HG03378 (cell line): Measurements from ENCODE around the gene DESI1.
"Not testable (repeated sequence)": the region's sequence is repeated elsewhere in the genome, so short reads cannot be mapped to it uniquely, and the experiment has no call there.

Source experiments
- ATAC-seq: cut with Tn5 transposase; IDR thresholded peaks from one replicate; pipeline ENCODE4 v1.9.1; 2021; ENCODE audit warnings: mild to moderate bottlenecking, moderate library complexity; ENCODE audit not compliant: unreplicated experiment

DESI1 gene

GRCh38 chr22:41561788-41562187 lies 59.1 kb downstream of the DESI1 start:
- ATAC-seq = no peak

DNA sequence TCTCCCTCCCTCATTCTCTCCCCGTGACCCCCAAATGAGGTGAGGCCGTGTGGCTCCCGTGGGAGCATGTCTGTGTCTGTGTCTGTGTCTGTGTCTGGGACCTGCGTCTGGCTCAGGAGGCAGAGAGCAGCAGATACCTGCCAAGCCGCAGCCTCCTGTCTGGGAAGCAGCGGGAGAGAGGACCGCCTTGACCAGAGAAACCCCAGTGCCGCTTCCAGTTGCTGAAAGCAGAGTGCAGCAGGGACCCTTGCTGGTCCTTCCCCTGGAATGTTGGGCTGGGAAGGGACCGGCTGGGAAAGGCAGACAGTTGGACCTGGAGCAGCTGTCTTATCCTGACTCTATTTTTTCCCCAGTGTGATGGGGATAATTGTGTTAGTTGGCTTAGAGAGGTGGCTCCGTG lies 59.5 kb downstream of the DESI1 start:
- ATAC-seq = no peak

- no peak for ATAC-seq
These were observed 60.8 kb downstream of the DESI1 start for GRCh38 chr22:41560095-41560471.

DNA sequence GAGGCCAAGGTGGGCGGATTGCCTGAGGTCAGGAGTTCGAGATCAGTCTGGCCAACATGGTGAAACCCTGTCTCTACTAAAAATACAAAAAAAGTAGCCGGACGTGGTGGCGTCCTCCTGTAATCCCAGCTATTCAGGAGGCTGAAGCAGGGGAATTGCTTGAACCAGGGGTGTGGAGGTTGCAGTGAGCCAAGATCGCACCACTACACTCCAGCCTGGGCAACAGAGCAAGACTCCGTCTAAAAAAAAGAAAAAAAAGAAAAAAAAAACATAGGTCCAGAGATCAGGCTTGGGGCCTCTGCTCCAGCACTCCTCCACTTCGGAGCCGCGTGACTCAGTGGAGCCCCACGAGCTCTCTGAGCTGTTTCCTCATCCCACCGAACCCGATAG lies 62.6 kb downstream of the DESI1 start:
- ATAC-seq = not testable (repeated sequence)

DNA sequence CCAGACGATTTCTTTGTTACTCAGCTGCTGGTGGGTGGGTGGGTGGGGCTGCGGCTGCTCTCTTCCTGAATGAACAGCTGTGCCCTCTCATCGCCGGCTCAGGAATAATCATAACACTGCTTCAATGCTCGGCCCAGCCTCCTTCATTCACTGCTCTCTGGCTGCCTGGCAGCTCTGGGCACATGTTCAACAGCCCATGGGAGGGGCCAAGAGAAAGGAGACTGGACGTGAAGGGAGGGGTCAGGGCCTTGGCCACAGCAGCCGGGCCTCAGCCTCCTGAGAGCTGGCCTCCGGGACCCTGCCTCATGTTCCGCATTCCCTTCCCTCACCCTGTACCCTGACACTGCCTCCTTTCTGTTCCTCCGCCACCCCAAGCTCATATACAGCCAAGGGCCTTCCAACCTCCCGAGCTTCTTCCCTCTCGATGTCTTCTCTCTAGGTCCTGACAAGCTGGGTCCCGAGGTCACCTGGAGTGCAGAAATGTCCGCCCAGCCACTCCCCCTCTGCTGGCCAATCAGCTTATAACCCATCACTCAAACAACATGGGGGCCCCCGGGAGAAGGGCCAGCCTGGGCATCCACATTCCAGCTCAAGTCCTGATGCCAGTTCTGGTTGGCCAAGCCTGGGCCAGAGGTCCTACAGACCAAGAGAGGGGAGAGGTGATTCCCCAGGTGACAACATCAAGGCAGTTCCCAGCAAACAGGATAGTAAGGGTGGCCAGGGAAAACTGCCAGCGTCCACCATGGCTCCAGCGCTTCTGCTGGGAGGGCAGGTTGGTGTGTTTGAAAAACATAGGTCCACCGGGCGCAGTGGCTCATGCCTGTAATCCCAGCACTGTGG lies 63.2 kb downstream of the DESI1 start:
- ATAC-seq = no peak

DNA sequence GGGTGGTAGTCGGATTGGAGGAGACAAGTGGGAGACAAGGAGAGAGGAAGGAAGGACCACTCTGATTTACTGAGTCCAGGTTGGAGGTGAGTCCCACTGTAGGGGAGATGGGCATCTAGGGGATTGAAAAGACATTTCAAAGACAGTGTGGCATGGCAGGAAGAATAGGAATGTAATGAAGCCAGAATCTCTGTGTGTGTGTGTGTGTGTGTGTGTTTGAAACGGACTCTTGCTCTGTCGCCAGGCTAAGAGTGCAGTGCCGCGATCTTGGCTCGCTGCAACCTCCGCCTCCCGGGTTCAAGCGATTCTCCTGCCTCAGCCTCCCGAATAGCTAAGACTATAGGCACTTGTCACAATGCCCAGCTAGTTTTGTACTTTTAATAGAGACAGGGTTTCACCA lies 64.3 kb downstream of the DESI1 start:
- no peak for ATAC-seq

GRCh38 chr22:41555325-41555982 lies 65.4 kb downstream of the DESI1 start:
- no peak for ATAC-seq

DNA sequence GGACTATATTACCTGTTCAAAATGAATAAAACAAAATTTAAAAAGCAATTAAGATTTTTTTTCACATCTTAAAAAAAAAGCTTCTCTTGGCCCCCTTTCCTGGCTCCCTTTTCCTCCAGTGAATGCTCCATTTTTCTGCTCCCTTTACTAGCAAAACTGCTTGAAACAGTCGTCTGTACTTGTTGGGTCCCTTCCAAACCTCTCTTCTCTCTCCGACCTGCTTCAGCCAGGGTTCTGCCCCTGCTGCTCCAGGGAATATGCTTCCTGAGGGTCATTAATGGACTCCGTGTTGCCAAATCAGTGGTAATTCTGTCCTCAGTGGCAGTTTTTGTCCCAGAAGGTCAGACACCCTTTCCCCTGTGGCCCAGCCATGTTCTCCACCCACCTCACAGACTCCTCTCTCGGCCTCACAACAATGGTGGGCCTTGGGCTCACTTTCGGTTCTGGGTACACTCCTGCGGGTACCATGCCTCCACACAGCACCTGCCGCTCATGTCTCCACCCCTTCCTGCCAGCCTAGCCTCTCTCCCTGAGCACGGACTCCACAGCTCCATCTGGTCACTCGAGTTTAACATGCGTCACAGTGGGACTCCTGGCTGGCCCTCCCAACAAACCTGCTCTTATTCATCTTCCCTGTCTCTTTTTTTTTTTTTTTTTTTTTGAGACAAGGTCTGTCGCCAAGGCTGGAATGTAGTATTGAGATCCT lies 68.8 kb downstream of the DESI1 start:
- no peak for ATAC-seq

DNA sequence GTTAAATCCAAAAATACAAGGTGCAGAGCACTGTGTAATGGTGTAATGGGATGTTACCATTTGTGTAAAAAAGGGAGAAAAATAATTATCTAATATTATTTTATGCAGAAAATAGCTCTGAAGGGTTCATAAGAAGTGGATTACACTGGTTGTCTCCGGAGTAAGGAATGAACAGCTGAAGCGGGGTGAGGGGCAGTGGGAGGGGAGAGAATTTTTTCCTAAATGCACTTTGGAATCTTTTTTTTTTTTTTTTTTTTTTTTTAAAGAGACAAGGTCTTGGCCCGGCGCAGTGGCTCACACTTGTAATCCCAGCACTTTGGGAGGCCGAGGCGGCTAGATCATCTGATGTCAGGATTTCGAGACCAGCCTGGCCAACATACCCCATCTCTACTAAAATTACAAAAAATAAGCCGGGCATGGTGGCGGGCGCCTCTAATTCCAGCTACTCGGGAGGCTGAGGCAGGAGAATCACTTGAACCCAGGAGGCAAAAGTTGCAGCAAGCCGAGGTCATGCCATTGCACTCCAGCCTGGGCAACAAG lies 69.8 kb downstream of the DESI1 start:
- ATAC-seq = no peak

- no peak for ATAC-seq
These were observed 72.0 kb downstream of the DESI1 start for GRCh38 chr22:41548830-41549211.
